Activated gamma-delta T cell treated with Interleukin-2 at 50 U/mL for 16 hours (primary cell): ENCODE results near the gene FAM83E.
"Not testable (repeated sequence)": the region's sequence is repeated elsewhere in the genome, so short reads cannot be mapped to it uniquely, and the experiment has no call there.

ENCODE experiments used
- DNase-seq: peaks from one replicate; pipeline ENCODE4 v3.0.0-alpha.2; 2020

The FAM83E gene

GRCh38 chr19:48608798-48609263 lies 6.0 kb downstream of the FAM83E start:
- peak; percentile 48 for DNase-seq

- no peak for DNase-seq
Observed at GRCh38 chr19:48607359-48607755, 7.5 kb downstream of the FAM83E start.

- DNase-seq = no peak
Observed at GRCh38 chr19:48606463-48607358, 8.2 kb downstream of the FAM83E start, which contains the start of gene SPACA4. Gene SPACA4 (plus strand): TSS chr19:48606742. CDS start chr19:48606979, 237 bp downstream.

- no peak for DNase-seq
Observed at GRCh38 chr19:48603850-48604249, 11.0 kb downstream of the FAM83E start.

GRCh38 chr19:48603449-48603848 lies 11.4 kb downstream of the FAM83E start:
- no peak for DNase-seq

- no peak for DNase-seq
Observed at GRCh38 chr19:48603001-48603400, 11.9 kb downstream of the FAM83E start.

GRCh38 chr19:48600679-48601417 lies 14.0 kb downstream of the FAM83E start:
- no peak for DNase-seq

GRCh38 chr19:48598996-48599700 lies 15.7 kb downstream of the FAM83E start:
- DNase-seq = no peak

- DNase-seq = peak; percentile 26
Observed at GRCh38 chr19:48596679-48597465, 18.0 kb downstream of the FAM83E start.

- no peak for DNase-seq
Observed at GRCh38 chr19:48596237-48596636, 18.6 kb downstream of the FAM83E start.

- DNase-seq = no peak
Observed at GRCh38 chr19:48595833-48596232, 19.0 kb downstream of the FAM83E start.

- no peak for DNase-seq
Observed at GRCh38 chr19:48595171-48595570, 19.7 kb downstream of the FAM83E start.

- no peak for DNase-seq
Observed at GRCh38 chr19:48591021-48591420, 23.9 kb downstream of the FAM83E start.

- peak; percentile 88 for DNase-seq
Observed at GRCh38 chr19:48588670-48589401, 26.0 kb downstream of the FAM83E start.

- no peak for DNase-seq
Observed at GRCh38 chr19:48587387-48587786, 27.5 kb downstream of the FAM83E start.

- no peak for DNase-seq
Observed at GRCh38 chr19:48582168-48582567, 32.7 kb downstream of the FAM83E start.

- no peak for DNase-seq
Observed at GRCh38 chr19:48578891-48579290, 36.0 kb downstream of the FAM83E start.

- not testable (repeated sequence) for DNase-seq
Observed at GRCh38 chr19:48577908-48578307, 37.0 kb downstream of the FAM83E start.

GRCh38 chr19:48575931-48576622 lies 38.8 kb downstream of the FAM83E start:
- no peak for DNase-seq

- no peak for DNase-seq
Observed at GRCh38 chr19:48573163-48573505, 41.7 kb downstream of the FAM83E start.
